OCI-LY1 (cell line): ENCODE data around the gene EIF2B2.

Source experiments
- H2AFZ ChIP-seq: fragments of 200-600 bp; sonication (generic), shearing (Covaris generic); 2 replicates; pipeline ENCODE4 v1.6.0; 2014; ENCODE audit warnings: antibody characterized with exemption, mild to moderate bottlenecking, low read length
- H3F3A ChIP-seq: fragments of 200-600 bp; sonication (generic), shearing (Covaris generic); 2 replicates; pipeline ENCODE4 v1.6.0; 2014; ENCODE audit warnings: mild to moderate bottlenecking, antibody characterized with exemption, low read length, moderate library complexity; ENCODE audit not compliant: insufficient read depth
- H3K27ac ChIP-seq: fragments of 200-600 bp; sonication (generic); 2 replicates; pipeline ENCODE4 v1.5.1; 2014; ENCODE audit warnings: low read length, mixed run types, mild to moderate bottlenecking, low read depth; ENCODE audit not compliant: poor library complexity, severe bottlenecking
- H3K27me3 ChIP-seq: fragments of 200-600 bp; sonication (generic); 2 replicates; pipeline ENCODE4 v1.6.0; 2014; ENCODE audit warnings: antibody characterized with exemption, mild to moderate bottlenecking, low read length, moderate library complexity; ENCODE audit not compliant: insufficient read depth
- H3K36me3 ChIP-seq: fragments of 200-600 bp; sonication (generic); 2 replicates; pipeline ENCODE4 v1.6.1; 2014; ENCODE audit warnings: mild to moderate bottlenecking, antibody characterized with exemption, low read length, moderate library complexity, mixed read lengths; ENCODE audit not compliant: insufficient read depth
- H3K4me1 ChIP-seq: fragments of 200-600 bp; sonication (generic); 2 replicates; pipeline ENCODE4 v1.5.1; 2014; ENCODE audit warnings: mild to moderate bottlenecking, low read length, moderate library complexity; ENCODE audit not compliant: insufficient read depth, severe bottlenecking
- H3K4me2 ChIP-seq: fragments of 200-600 bp; sonication (generic), shearing (Covaris generic); 2 replicates; pipeline ENCODE4 v1.6.1; 2014; ENCODE audit warnings: low read length
- H3K4me3 ChIP-seq: fragments of 200-600 bp; sonication (generic); 2 replicates; pipeline ENCODE4 v1.5.1; 2014; ENCODE audit warnings: low read length, low read depth, mild to moderate bottlenecking, mixed read lengths; ENCODE audit not compliant: poor library complexity, severe bottlenecking
- H3K79me2 ChIP-seq: fragments of 200-600 bp; shearing (Covaris generic); 2 replicates; pipeline ENCODE4 v1.6.1; 2016; ENCODE audit warnings: mixed run types, low read length, mixed read lengths; ENCODE audit not compliant: insufficient read depth
- H3K9ac ChIP-seq: fragments of 200-600 bp; sonication (generic), shearing (Covaris generic); 2 replicates; pipeline ENCODE4 v1.6.1; 2014; ENCODE audit warnings: mild to moderate bottlenecking, low read length, mixed read lengths
- H3K9me2 ChIP-seq: fragments of 200-600 bp; sonication (generic), shearing (Covaris generic); 2 replicates; pipeline ENCODE4 v1.6.1; 2014; ENCODE audit warnings: low read depth, mild to moderate bottlenecking, low read length, mixed read lengths
- H3K9me3 ChIP-seq: fragments of 200-600 bp; shearing (Covaris generic); 2 replicates; pipeline ENCODE4 v1.6.1; 2014; ENCODE audit warnings: low read length, mixed read lengths
- H4K20me1 ChIP-seq: fragments of 200-600 bp; sonication (generic), shearing (Covaris generic); 2 replicates; pipeline ENCODE4 v1.6.0; 2016; ENCODE audit warnings: mild to moderate bottlenecking, low read length; ENCODE audit not compliant: insufficient read depth
- EZH2 ChIP-seq: fragments of 200-600 bp; sonication (generic), shearing (Covaris generic); IDR thresholded peaks from 2 replicates; pipeline ENCODE4 v1.8.0; 2017; ENCODE audit warnings: borderline replicate concordance, mixed run types, mild to moderate bottlenecking, antibody characterized with exemption, low read length, moderate library complexity, mixed read lengths
- TF ChIP-seq, protein P1 (sequence below): fragments of 200-600 bp; sonication (generic), shearing (Covaris generic); IDR thresholded peaks from 2 replicates; pipeline ENCODE4 v1.5.1; 2017; ENCODE audit warnings: mild to moderate bottlenecking, antibody characterized with exemption, low read length, moderate library complexity, mixed read lengths

Gene EIF2B2

DNA sequence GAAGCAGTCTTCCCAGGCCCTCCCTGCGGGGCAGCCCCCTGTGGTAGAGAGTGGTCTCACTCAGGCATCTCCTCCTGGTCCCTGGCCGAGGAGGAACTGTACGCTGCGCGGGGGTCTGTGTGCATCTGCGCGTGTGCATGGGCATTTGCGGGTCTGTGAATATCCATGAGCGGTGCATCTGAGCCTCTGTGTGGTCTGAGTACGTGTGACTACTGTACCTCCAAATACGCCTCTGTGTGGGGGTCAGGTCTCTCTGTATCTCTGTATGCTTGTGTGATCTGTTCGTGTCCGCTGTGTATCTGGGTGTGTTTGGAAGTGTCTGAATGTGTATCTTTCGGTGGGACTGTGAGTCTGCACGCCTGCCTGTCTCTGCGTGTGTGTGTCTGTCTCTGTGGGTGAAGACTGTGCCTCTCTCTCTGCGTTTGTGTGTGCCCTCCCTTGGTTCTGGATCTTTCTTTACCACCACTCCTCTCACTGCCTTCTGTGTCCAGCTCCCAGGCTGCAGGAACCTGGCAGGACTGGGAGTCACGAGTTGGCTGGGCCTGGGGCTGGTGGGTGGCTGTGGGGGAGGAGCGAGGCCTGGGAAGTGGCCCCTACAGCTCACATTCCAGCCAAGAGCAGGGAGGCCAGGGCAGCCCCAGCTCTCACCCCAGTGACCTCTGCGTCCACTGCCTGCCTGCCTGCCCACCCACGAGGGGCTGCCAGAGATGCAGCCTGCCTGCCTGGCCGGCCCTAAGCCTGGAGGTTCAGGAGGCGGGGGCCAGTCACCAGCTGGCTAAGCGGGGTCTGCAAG lies 46.2 kb upstream of the EIF2B2 start:
- no peaks in the 10 kb centered on the region for H3F3A ChIP-seq
- no peak overlapping the region for H3K4me2 ChIP-seq
- no peaks in the 10 kb centered on the region for H3K27me3 ChIP-seq
- H3K9me3 ChIP-seq, result no peaks in the 10 kb centered on the region
- H3K9me2 ChIP-seq, result no peaks in the 10 kb centered on the region
- H3K27ac ChIP-seq, result no peak overlapping the region
- no peak overlapping the region for H3K9ac ChIP-seq
- no peak overlapping the region for H2AFZ ChIP-seq
- no peak for TF ChIP-seq EZH2
- TF ChIP-seq, protein P1, sequence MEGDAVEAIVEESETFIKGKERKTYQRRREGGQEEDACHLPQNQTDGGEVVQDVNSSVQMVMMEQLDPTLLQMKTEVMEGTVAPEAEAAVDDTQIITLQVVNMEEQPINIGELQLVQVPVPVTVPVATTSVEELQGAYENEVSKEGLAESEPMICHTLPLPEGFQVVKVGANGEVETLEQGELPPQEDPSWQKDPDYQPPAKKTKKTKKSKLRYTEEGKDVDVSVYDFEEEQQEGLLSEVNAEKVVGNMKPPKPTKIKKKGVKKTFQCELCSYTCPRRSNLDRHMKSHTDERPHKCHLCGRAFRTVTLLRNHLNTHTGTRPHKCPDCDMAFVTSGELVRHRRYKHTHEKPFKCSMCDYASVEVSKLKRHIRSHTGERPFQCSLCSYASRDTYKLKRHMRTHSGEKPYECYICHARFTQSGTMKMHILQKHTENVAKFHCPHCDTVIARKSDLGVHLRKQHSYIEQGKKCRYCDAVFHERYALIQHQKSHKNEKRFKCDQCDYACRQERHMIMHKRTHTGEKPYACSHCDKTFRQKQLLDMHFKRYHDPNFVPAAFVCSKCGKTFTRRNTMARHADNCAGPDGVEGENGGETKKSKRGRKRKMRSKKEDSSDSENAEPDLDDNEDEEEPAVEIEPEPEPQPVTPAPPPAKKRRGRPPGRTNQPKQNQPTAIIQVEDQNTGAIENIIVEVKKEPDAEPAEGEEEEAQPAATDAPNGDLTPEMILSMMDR, result no peak
- no peaks in the 10 kb centered on the region for H4K20me1 ChIP-seq
- no peaks in the 10 kb centered on the region for H3K4me1 ChIP-seq
- H3K79me2 ChIP-seq, result no peaks in the 10 kb centered on the region
- H3K4me3 ChIP-seq, result no peak overlapping the region
- H3K36me3 ChIP-seq, result no peaks in the 10 kb centered on the region

DNA sequence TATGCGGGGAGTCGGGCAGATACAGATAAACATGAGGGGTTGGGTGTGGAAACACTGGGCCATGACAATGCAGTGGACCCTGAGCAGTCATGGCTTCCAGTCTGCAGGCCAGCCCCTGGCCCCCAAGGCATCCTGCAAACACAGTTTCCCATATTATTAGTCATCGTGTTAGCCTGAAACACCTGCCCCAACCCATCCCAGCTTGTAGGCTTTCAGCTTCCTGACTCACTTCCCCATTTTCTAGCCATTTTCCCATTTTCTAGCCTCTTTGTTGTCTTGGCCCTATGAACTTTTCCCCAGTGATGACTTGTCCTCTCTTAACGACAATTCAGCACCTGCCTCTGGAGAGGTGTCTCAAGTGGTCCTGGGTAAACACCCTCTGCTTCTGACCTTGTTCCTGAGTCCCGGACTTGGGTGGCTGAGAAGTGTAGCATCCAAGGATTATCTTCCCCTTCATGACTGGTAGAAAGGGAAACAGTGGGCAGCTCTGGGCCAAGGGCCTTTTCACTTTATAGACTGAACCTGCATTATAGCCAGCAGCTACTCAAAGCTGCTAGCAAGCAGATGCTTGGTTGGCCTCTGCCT lies 43.0 kb upstream of the EIF2B2 start:
- H3K4me2 ChIP-seq, result no peak overlapping the region
- no peak overlapping the region for H2AFZ ChIP-seq
- H3K27me3 ChIP-seq, result no peaks in the 10 kb centered on the region
- no peak overlapping the region for H3K9ac ChIP-seq
- no peak for TF ChIP-seq EZH2
- TF ChIP-seq, protein P1, result no peak
- no peaks in the 10 kb centered on the region for H3K36me3 ChIP-seq
- no peak overlapping the region for H3K4me3 ChIP-seq
- no peak overlapping the region for H3K27ac ChIP-seq
- H3K79me2 ChIP-seq, result no peaks in the 10 kb centered on the region
- H4K20me1 ChIP-seq, result no peaks in the 10 kb centered on the region
- H3K9me3 ChIP-seq, result no peaks in the 10 kb centered on the region
- H3K4me1 ChIP-seq, result peaks cover 22% of the 10 kb centered on the region
- no peaks in the 10 kb centered on the region for H3F3A ChIP-seq
- no peaks in the 10 kb centered on the region for H3K9me2 ChIP-seq

DNA sequence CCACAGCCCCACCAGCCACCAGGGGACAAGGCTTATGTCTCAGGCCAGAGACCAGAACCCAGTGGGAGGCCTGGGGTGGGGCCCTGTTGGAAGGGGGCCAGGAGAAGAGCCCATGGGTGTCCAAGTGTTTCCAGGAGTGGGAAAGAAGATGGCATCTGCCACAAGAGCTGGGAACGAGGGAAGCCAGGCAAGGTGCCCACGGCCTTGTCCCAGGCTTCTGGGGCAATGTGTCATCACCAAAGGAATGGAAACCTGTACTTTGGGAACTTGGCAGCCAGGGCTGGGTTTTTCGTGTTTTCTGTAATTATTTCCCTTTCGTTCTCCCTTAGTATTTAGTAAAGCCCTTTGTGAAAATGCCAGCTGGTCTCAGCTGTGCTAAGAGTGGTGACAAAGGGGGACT lies 42.0 kb upstream of the EIF2B2 start:
- no peaks in the 10 kb centered on the region for H3K9me2 ChIP-seq
- H3K4me1 ChIP-seq, result peaks cover 22% of the 10 kb centered on the region
- TF ChIP-seq EZH2, result no peak
- TF ChIP-seq, protein P1, result no peak
- no peaks in the 10 kb centered on the region for H4K20me1 ChIP-seq
- H3K9ac ChIP-seq, result no peak overlapping the region
- no peak overlapping the region for H3K4me2 ChIP-seq
- H3K27me3 ChIP-seq, result no peaks in the 10 kb centered on the region
- no peak overlapping the region for H3K4me3 ChIP-seq
- H2AFZ ChIP-seq, result no peak overlapping the region
- H3K79me2 ChIP-seq, result no peaks in the 10 kb centered on the region
- H3K27ac ChIP-seq, result no peak overlapping the region
- H3F3A ChIP-seq, result no peaks in the 10 kb centered on the region
- no peaks in the 10 kb centered on the region for H3K9me3 ChIP-seq
- no peaks in the 10 kb centered on the region for H3K36me3 ChIP-seq
